Thyroid gland (tissue), 4 donors: ENCODE measurements around the gene FTH1. TPM values are rescaled to one million over a fixed set of nuclear protein-coding genes. Genes with fewer than 3 reads are reported as not detected.
"Not testable (repeated sequence)": the region's sequence is repeated elsewhere in the genome, so short reads cannot be mapped to it uniquely, and the experiment has no call there.

ENCODE experiments used
- DNase-seq, 2 donors: peaks; one replicate each; pipeline ENCODE4 v3.0.0-alpha.2; 2019
- H3K27ac ChIP-seq, 3 donors: fragments of 200-600 bp; sonication (generic); 1 replicate in 2 of 3; 2 replicates in 1 of 3; pipeline ENCODE4 v1.5.1; 2016 to 2019; ENCODE audit warnings: mild to moderate bottlenecking in 1 of 3, moderate library complexity in 1 of 3
- H3K27me3 ChIP-seq: fragments of 200-600 bp; sonication (generic); one replicate; pipeline ENCODE4 v1.5.1; 2019
- H3K36me3 ChIP-seq, 2 donors: fragments of 200-600 bp; sonication (generic); one replicate each; pipeline ENCODE4 v1.5.1; 2016 to 2019
- H3K4me1 ChIP-seq, 2 donors: fragments of 200-600 bp; sonication (generic); one replicate each; pipeline ENCODE4 v1.5.1; 2017 to 2019
- H3K4me3 ChIP-seq, 3 donors: fragments of 200-600 bp; sonication (generic); replicated peaks in 1 of 3; 1 replicate in 2 of 3; 2 replicates in 1 of 3; pipeline ENCODE4 v1.5.1; 2016; ENCODE audit warnings: mild to moderate bottlenecking in 1 of 3
- H3K9me3 ChIP-seq: fragments of 200-600 bp; sonication (generic); one replicate; pipeline ENCODE4 v1.5.1; 2017
- POLR2A ChIP-seq, 2 donors: fragments of 450-650 bp; IDR thresholded peaks; one replicate each; pipeline ENCODE4 v1.6.1; 2017; ENCODE audit warnings: antibody characterized with exemption in 2 of 2, mild to moderate bottlenecking in 2 of 2, moderate library complexity in 1 of 2
- whole genome bisulfite sequencing, 2 donors: methylation state at CpG; one replicate each; pipeline ENCODE4 v1.1.5; 2017; 5-methylcytosine and 5-hydroxymethylcytosine counted together
- intact Hi-C: fragments of 100-400 bp; cut with DNase I; formaldehyde crosslinking; loops from one replicate; pipeline ENCODE4 v1.15.1; 2023
- total RNA-seq, 4 donors: library from RNA; depleted of rRNA; stranded (reverse); fragments of >200 nt; gene quantifications; one replicate each; pipeline ENCODE4 v1.2.3, GENCODE V29; 2016
- TF ChIP-seq, protein P1 (sequence below), 6 experiments: fragments of 200-600 bp in 3 of 6; fragments of 450-650 bp in 3 of 6; sonication (generic) in 3 of 6; IDR thresholded peaks; one replicate each; pipeline ENCODE4 v1.5.1; 2016 to 2019; ENCODE audit warnings: antibody characterized with exemption in 6 of 6, mild to moderate bottlenecking in 2 of 6, inconsistent platforms in 1 of 6, moderate library complexity in 1 of 6

The FTH1 gene
- total RNA-seq, 4 donors from 2014 or later: 2,377 to 4,120 (median 2,918) TPM

DNA sequence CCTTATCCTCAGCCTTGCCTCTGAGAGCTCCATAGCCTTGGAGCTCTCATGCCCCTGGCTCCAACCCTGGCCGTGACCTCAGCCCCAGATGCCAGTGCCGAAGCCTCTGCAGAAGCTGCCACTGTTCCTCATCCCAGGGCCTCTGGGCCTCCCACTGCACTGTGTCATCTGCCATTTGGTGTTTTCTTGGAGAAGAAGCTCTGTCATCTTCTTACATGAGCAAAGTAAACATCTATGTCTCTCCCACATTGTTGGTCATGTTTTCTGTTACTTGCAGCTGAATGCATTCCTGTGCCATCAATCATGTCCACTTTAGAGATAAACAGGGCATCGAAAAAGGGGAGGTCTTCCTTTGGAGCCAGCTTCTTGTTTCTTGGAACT, 45.0 kb upstream of the FTH1 start:
- 58 to 75% methylated on average over 1 to 2 of the region's 3 CpGs for WGBS, 2 donors
- H3K27me3 ChIP-seq: no peaks in the 10 kb centered on the region
- H3K4me1 ChIP-seq: peaks cover 6 to 16% of the 10 kb centered on the region in 2 donors
- intact Hi-C loops: no loop called here
- H3K27ac ChIP-seq: peak overlapping the region in 1 of 3 donors; percentile 21
- no peaks in the 10 kb centered on the region for H3K36me3 ChIP-seq
- no peak for DNase-seq
- H3K9me3 ChIP-seq: no peaks in the 10 kb centered on the region
- no peak overlapping the region for H3K4me3 ChIP-seq
- TF ChIP-seq, protein P1, sequence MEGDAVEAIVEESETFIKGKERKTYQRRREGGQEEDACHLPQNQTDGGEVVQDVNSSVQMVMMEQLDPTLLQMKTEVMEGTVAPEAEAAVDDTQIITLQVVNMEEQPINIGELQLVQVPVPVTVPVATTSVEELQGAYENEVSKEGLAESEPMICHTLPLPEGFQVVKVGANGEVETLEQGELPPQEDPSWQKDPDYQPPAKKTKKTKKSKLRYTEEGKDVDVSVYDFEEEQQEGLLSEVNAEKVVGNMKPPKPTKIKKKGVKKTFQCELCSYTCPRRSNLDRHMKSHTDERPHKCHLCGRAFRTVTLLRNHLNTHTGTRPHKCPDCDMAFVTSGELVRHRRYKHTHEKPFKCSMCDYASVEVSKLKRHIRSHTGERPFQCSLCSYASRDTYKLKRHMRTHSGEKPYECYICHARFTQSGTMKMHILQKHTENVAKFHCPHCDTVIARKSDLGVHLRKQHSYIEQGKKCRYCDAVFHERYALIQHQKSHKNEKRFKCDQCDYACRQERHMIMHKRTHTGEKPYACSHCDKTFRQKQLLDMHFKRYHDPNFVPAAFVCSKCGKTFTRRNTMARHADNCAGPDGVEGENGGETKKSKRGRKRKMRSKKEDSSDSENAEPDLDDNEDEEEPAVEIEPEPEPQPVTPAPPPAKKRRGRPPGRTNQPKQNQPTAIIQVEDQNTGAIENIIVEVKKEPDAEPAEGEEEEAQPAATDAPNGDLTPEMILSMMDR (IDR thresholded peaks at IDR 0.05): no peak
- TF ChIP-seq POLR2A (IDR thresholded peaks at IDR 0.05): no peak

DNA sequence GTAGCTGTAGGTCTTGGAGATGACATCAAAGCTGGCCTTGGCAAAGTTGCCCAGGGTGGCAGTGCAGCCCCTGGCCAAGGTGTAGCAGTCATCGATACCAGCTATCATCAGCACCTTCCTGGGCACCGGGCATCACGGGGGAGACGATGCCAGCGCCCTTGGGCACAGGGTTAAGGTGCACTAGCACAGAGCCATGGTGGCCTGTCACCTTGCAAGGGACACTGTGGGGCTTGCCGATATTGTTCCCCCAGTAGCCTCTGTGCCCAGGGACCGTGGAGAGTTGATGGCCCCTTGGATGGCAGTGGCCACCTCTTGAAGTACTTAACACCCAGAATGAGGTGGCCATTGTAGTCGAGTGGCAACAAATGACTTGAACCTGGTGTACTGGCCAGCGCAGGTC, 44.4 kb upstream of the FTH1 start:
- H3K27ac ChIP-seq: no peak overlapping the region
- 89 to 93% methylated on average over 4 to 9 of the region's 9 CpGs for WGBS, 2 donors
- H3K4me3 ChIP-seq: no peak overlapping the region

DNA sequence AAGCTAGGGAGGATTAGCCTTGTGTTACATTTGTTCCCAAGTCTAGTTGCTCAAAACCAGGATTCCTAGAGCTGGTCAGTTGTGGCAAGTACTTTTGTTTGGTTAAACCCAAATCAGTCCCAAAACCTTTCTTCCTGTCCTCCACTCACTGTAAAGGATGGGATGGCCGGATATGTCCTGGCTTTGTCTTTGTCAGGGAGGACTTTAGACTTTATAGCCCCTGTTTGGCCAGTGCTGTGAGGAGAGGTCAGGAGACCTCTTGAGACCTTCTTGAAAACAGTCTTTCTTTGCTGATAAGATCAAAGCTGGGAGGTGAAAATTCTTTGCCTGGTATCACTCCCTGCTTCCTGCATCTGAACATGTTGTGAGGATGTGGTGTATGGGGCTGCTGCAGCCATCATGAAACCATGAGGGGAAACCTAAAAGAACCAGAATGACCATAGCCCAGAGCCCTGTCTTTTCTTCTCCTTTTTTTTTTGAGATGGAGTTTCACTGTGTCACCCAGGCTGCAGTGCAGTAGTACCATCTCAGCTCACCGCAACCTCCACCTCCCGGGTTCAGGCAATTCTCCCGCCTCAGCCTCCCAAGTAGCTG, 43.6 kb upstream of the FTH1 start:
- 96 to 98% methylated on average over 4 of the region's 4 CpGs for WGBS, 2 donors
- no peaks in the 10 kb centered on the region for H3K9me3 ChIP-seq
- intact Hi-C loops: no loop called here
- no peaks in the 10 kb centered on the region for H3K36me3 ChIP-seq
- no peaks in the 10 kb centered on the region for H3K27me3 ChIP-seq
- H3K4me1 ChIP-seq: peaks cover 6 to 16% of the 10 kb centered on the region in 2 donors
- no peak overlapping the region for H3K4me3 ChIP-seq
- TF ChIP-seq, protein P1 (IDR thresholded peaks at IDR 0.05): no peak
- no peak for TF ChIP-seq POLR2A (IDR thresholded peaks at IDR 0.05)
- no peak overlapping the region for H3K27ac ChIP-seq
- no peak for DNase-seq

More for the DNA sequence above, 44.4 kb upstream of the FTH1 start:
- DNase-seq: no peak
- no peaks in the 10 kb centered on the region for H3K36me3 ChIP-seq
- no peaks in the 10 kb centered on the region for H3K9me3 ChIP-seq
- H3K27me3 ChIP-seq: no peaks in the 10 kb centered on the region
- TF ChIP-seq, protein P1 (IDR thresholded peaks at IDR 0.05): no peak
- TF ChIP-seq POLR2A (IDR thresholded peaks at IDR 0.05): no peak
- peaks cover 6 to 16% of the 10 kb centered on the region in 2 donors for H3K4me1 ChIP-seq
- intact Hi-C loops: no loop called here

DNA sequence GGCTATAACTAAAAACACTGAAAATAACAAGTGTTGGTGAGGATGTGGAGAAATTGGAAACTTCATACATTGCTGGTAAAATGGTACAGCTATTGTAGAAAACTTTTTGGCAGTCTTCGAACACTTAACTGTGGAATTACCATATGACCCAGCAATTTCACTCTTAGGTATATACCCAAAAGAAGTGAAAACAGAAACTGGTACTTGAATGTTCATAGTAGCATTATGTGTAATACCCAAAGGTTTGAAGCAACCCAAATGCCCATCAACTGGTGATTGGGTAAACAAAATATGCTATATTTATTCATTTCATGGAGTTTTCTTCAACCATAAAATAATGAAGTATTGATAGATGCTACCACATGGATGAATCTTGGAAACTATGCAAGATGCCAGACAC, 40.8 kb upstream of the FTH1 start:
- WGBS, 2 donors: 87 to 90% methylated on average over 1 of the region's 1 CpG
- no peak for DNase-seq
- peaks cover 6 to 9% of the 10 kb centered on the region in 2 donors for H3K4me1 ChIP-seq
- H3K27me3 ChIP-seq: no peaks in the 10 kb centered on the region
- intact Hi-C loops: no loop called here
- no peak for TF ChIP-seq POLR2A (IDR thresholded peaks at IDR 0.05)
- TF ChIP-seq, protein P1 (IDR thresholded peaks at IDR 0.05): no peak
- no peak overlapping the region for H3K27ac ChIP-seq
- no peaks in the 10 kb centered on the region for H3K9me3 ChIP-seq
- no peak overlapping the region for H3K4me3 ChIP-seq
- H3K36me3 ChIP-seq: no peaks in the 10 kb centered on the region

DNA sequence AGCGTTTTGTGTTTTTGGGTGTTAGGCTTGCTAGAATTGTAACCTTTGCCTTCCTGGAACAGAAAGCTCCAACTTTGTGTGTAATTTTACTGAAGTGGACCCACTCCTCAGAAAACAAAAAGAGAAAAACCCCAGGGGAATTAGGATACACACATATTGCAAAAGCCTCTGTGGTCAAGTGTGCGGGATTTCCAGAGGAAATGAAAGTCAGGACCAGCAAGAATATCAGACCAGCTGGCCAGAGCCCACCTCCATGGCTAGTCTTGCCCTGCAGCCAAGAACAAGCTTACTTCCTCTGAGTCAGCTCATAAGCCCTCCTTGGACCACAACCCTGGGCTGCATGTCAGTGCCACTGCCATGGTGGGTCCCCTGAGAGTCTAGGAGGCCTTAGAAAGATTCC, 37.0 kb upstream of the FTH1 start:
- H3K27me3 ChIP-seq: no peaks in the 10 kb centered on the region
- peaks cover 3 to 13% of the 10 kb centered on the region in 2 donors for H3K4me1 ChIP-seq
- no peak for TF ChIP-seq POLR2A (IDR thresholded peaks at IDR 0.05)
- TF ChIP-seq, protein P1 (IDR thresholded peaks at IDR 0.05): no peak
- DNase-seq: no peak
- no peak overlapping the region for H3K4me3 ChIP-seq
- intact Hi-C loops: no loop called here
- no peaks in the 10 kb centered on the region for H3K36me3 ChIP-seq
- H3K27ac ChIP-seq: no peak overlapping the region
- 54 to 72% methylated on average over 2 of the region's 2 CpGs for WGBS, 2 donors
- no peaks in the 10 kb centered on the region for H3K9me3 ChIP-seq

DNA sequence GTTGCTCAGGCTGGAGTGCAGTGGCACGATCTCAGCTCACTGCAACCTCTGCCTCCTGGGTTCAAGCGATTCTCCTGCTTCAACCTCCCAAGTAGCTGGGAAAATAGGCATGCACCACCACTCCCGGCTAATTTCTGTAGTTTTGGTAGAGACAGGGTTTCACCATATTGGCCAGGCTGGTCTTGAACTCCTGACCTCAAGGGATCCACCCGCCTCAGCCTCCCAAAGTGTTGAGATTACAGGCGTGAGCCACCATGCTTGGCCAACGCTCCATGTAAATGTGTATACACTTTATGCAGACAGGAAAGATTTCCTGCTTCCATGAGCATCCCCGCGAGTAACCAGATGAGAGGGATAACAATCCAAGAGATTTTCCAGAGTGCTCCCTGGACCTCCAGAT, 34.8 kb upstream of the FTH1 start:
- H3K4me1 ChIP-seq: peaks cover 3 to 13% of the 10 kb centered on the region in 2 donors
- intact Hi-C loops, H3K27ac ChIP-seq, H3K4me3 ChIP-seq, DNase-seq, H3K9me3 ChIP-seq, H3K27me3 ChIP-seq, H3K36me3 ChIP-seq: not testable (repeated sequence)
- 87 to 91% methylated on average over 8 of the region's 8 CpGs for WGBS, 2 donors
